ENCODE data around the gene IFITM1. TPM values are rescaled to one million over a fixed set of nuclear protein-coding genes. Genes with fewer than 3 reads are reported as not detected.

Gene IFITM1
- total RNA-seq, 1 donor from 2014 or later: 21.2 TPM

DNA sequence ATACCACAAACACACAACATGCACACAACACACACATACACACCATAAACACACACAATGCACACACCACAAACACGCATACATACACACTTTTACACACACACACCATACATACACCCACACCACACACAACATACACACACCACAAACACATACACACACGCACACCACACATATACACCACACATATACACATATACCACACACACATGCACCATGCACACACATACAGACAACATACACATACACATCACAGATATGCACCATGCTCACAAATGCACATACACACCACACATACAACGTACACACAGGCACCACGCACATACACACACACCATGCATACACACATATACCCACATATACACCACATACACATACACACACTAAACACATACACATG, 43.7 kb downstream of the IFITM1 start:
- no peaks in the 10 kb centered on the region for H3K36me3 Mint-ChIP-seq (ENCODE audit: low read depth)
- intact Hi-C loops (cut with micrococcal nuclease): no loop called here
- no peak overlapping the region for H3K27ac Mint-ChIP-seq
- H3K27me3 Mint-ChIP-seq: no peaks in the 10 kb centered on the region
- no peak for DNase-seq
- peaks cover 21% of the 10 kb centered on the region for H3K4me1 Mint-ChIP-seq
- H3K9me3 Mint-ChIP-seq: no peaks in the 10 kb centered on the region
- POLR2A ChIA-PET: no interaction called here
- CTCF ChIA-PET: no interaction called here
- ATAC-seq (ENCODE audit: low read depth): no peak
- TF ChIP-seq, protein P1, sequence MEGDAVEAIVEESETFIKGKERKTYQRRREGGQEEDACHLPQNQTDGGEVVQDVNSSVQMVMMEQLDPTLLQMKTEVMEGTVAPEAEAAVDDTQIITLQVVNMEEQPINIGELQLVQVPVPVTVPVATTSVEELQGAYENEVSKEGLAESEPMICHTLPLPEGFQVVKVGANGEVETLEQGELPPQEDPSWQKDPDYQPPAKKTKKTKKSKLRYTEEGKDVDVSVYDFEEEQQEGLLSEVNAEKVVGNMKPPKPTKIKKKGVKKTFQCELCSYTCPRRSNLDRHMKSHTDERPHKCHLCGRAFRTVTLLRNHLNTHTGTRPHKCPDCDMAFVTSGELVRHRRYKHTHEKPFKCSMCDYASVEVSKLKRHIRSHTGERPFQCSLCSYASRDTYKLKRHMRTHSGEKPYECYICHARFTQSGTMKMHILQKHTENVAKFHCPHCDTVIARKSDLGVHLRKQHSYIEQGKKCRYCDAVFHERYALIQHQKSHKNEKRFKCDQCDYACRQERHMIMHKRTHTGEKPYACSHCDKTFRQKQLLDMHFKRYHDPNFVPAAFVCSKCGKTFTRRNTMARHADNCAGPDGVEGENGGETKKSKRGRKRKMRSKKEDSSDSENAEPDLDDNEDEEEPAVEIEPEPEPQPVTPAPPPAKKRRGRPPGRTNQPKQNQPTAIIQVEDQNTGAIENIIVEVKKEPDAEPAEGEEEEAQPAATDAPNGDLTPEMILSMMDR (IDR thresholded peaks at IDR 0.05): no peak
- no peak overlapping the region for H3K4me3 Mint-ChIP-seq

DNA sequence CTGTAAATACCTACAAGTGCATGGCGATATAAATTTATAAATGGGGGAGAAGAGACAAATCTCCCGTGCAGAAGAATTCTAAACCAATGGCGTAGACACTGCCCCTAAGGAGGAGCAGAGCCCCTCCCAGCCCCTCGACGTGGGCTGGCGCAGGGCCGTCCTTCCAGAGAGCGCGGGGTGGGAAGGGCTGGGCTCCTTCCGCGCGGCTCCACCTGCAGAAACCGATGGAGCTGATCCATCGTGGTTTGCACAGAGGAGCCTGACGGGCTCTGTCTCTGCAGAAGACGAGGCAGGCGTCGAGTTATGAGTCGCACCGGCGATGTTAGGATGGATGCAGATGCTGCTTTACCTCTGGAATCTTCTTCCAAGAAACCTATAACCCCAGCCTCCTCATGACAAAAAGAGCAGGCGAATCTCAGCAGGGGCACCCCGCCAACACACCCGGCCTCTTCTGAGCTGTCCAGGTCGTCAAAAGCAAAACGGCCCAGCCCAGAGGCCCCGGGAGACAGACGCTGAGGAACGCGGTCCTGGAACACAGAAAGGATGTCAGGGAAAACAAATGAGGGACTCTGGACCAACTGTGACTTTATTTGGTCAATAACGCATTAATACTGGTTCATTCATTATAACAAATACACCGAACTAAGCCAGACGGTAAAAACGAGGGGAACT, 44.4 kb downstream of the IFITM1 start:
- POLR2A ChIA-PET: no interaction called here
- intact Hi-C loops (cut with micrococcal nuclease): no loop called here
- H3K36me3 Mint-ChIP-seq (ENCODE audit: low read depth): no peaks in the 10 kb centered on the region
- peaks cover 21% of the 10 kb centered on the region for H3K4me1 Mint-ChIP-seq
- no peak overlapping the region for H3K4me3 Mint-ChIP-seq
- DNase-seq (no peak), ATAC-seq (ENCODE audit: low read depth) (no peak)
- CTCF ChIA-PET: no interaction called here
- no peaks in the 10 kb centered on the region for H3K9me3 Mint-ChIP-seq
- TF ChIP-seq, protein P1 (IDR thresholded peaks at IDR 0.05): no peak
- no peaks in the 10 kb centered on the region for H3K27me3 Mint-ChIP-seq
- no peak overlapping the region for H3K27ac Mint-ChIP-seq

DNA sequence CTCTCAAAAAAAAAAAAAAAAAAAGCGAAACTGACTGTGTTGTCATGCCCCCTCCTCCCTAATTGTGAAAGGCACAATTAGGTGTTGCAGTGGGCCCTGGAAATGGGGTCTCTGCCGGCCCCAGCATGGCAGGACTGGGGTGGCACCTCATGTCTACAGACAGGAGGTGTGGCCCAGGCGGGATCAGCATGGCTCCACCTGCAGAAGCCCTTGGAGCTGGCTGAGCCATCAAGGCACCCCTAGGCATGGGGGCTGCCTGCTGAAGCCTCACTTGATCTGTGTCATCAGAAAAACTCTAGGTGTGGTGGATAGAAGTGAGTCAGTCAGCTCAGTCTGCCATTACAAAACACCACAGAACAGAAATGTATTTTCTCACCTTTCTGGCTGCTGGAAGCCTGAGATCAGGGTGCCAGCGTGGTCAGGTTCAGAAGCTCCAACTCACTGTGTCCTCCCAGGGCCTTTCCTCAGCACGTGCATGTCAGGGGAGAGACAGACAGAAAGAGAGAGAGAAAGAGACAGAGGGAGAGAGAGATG, 45.4 kb downstream of the IFITM1 start:
- TF ChIP-seq, protein P1 (IDR thresholded peaks at IDR 0.05): no peak
- ATAC-seq (ENCODE audit: low read depth) (no peak), DNase-seq (no peak)
- H3K27me3 Mint-ChIP-seq: no peaks in the 10 kb centered on the region
- no peaks in the 10 kb centered on the region for H3K9me3 Mint-ChIP-seq
- H3K4me1 Mint-ChIP-seq: peaks cover 12% of the 10 kb centered on the region
- ChIA-PET CTCF (interaction anchor here (0.6 kb wide), 1 partner anchor 108 kb away, joined by 3 read pairs; no protein-coding TSS in a partner anchor), POLR2A (interaction anchor here (0.5 kb wide), 1 partner anchor 66 kb away, joined by 5 read pairs; no protein-coding TSS in a partner anchor)
- intact Hi-C loops (cut with micrococcal nuclease): no loop called here
- no peaks in the 10 kb centered on the region for H3K36me3 Mint-ChIP-seq (ENCODE audit: low read depth)
- no peak overlapping the region for H3K4me3 Mint-ChIP-seq
- no peak overlapping the region for H3K27ac Mint-ChIP-seq

DNA sequence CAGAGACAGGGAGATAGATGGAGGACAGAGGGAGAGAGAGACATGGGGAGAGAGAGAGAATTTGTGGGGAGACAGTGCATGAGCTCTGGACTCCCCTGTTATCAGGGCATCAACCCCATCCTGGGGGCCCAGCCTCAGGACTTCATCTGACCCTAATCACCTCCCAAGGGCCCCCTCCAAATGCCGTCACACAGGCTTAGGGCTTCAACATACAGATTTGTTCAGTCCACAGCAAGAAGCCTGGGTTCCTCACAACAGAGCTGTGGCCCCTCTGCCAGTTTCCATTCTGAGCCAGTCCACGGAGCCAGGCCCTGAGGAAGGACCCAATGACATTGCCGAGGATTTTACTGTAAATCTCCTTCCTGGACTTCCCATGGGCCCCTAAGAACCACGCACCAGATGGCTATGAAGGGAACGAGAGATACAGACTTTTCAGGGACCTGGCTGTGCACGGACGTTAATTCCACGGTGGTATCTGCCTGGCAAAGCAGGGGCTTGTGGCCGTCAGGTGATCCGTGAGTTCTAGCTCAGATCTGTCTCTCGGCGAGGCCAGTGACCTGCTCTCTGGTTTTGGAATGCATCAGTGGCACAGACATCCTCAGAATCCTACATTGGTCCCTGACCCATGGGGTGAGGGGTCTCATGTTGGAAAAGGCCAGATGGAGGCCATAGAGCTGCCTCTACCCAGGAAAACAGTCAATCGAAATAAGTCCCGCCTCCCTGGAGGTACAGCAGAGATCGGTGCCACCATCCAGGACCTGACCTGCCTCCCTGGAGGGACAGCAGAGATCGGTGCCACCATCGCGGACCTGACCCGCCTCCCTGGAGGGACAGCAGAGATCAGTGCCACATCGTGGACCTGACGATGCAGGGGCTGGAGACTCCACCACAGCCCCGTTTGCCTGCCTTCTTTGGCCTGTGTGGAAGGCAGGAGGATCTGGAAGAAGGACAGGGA, 46.8 kb downstream of the IFITM1 start:
- CTCF ChIA-PET: interaction anchor here (1.1 kb wide), 1 partner anchor 110 kb away, joined by 5 read pairs; no protein-coding TSS in a partner anchor
- DNase-seq: no peak
- no peak overlapping the region for H3K27ac Mint-ChIP-seq
- POLR2A ChIA-PET: interaction anchor here (0.5 kb wide), 1 partner anchor 44 kb away, joined by 3 read pairs; no protein-coding TSS in a partner anchor
- no peaks in the 10 kb centered on the region for H3K9me3 Mint-ChIP-seq
- H3K4me1 Mint-ChIP-seq: peaks cover under 1% of the 10 kb centered on the region
- H3K27me3 Mint-ChIP-seq: peaks cover 5% of the 10 kb centered on the region
- no peak overlapping the region for H3K4me3 Mint-ChIP-seq
- TF ChIP-seq, protein P1 (IDR thresholded peaks at IDR 0.05): no peak
- ATAC-seq (ENCODE audit: low read depth): no peak
- H3K36me3 Mint-ChIP-seq (ENCODE audit: low read depth): no peaks in the 10 kb centered on the region
- intact Hi-C loops (cut with micrococcal nuclease): no loop called here

Data from activated B cell treated with CpG ODN at 0.5 μM for 24 hours (primary cell).